DOHH2 (cell line): ENCODE measurements around the gene NR3C2.

Source experiments
- H3F3A ChIP-seq: fragments of 200-600 bp; sonication (generic), shearing (Covaris generic); 2 replicates; pipeline ENCODE4 v1.6.0; 2016; ENCODE audit warnings: antibody characterized with exemption, mild to moderate bottlenecking; ENCODE audit not compliant: control insufficient read depth, insufficient read depth
- H3K27ac ChIP-seq: fragments of 200-600 bp; sonication (generic); 2 replicates; pipeline ENCODE4 v1.5.1; 2014; ENCODE audit warnings: low read depth, mild to moderate bottlenecking, low read length, moderate library complexity
- H3K27me3 ChIP-seq: fragments of 200-600 bp; sonication (generic); 2 replicates; pipeline ENCODE4 v1.6.1; 2014; ENCODE audit warnings: mild to moderate bottlenecking, low read length, mixed read lengths; ENCODE audit not compliant: control insufficient read depth
- H3K36me3 ChIP-seq: fragments of 200-600 bp; sonication (generic); 2 replicates; pipeline ENCODE4 v1.6.1; 2014; ENCODE audit warnings: mild to moderate bottlenecking, low read length, moderate library complexity, mixed read lengths; ENCODE audit not compliant: control insufficient read depth
- H3K4me1 ChIP-seq: fragments of 200-600 bp; sonication (generic); 2 replicates; pipeline ENCODE4 v1.6.1; 2014; ENCODE audit warnings: mild to moderate bottlenecking, low read length, mixed read lengths; ENCODE audit not compliant: control insufficient read depth
- H3K4me2 ChIP-seq: fragments of 200-600 bp; sonication (generic); 2 replicates; pipeline ENCODE4 v1.6.0; 2014; ENCODE audit warnings: mild to moderate bottlenecking, low read length, moderate library complexity
- H3K4me3 ChIP-seq: fragments of 200-600 bp; sonication (generic); 2 replicates; pipeline ENCODE4 v1.5.1; 2014; ENCODE audit warnings: mild to moderate bottlenecking, low read length, mixed read lengths
- H3K79me2 ChIP-seq: fragments of 200-600 bp; sonication (generic); 2 replicates; pipeline ENCODE4 v1.6.1; 2014; ENCODE audit warnings: mild to moderate bottlenecking, low read length, mixed read lengths; ENCODE audit not compliant: control insufficient read depth
- H3K9me2 ChIP-seq: fragments of 200-600 bp; sonication (generic); replicated peaks from 2 replicates; pipeline ENCODE4 v1.6.1; 2014; ENCODE audit warnings: mild to moderate bottlenecking, low read length, mixed read lengths; ENCODE audit not compliant: control insufficient read depth
- H3K9me3 ChIP-seq: fragments of 200-600 bp; sonication (generic); 2 replicates; pipeline ENCODE4 v1.6.1; 2014; ENCODE audit warnings: antibody characterized with exemption, low read length, mixed read lengths; ENCODE audit not compliant: control insufficient read depth, insufficient read depth
- H4K20me1 ChIP-seq: fragments of 200-600 bp; sonication (generic); 2 replicates; pipeline ENCODE4 v1.6.0; 2014; ENCODE audit warnings: low read depth, mild to moderate bottlenecking, antibody characterized with exemption, low read length, moderate library complexity; ENCODE audit not compliant: control insufficient read depth, insufficient read depth
- EZH2phosphoT487 ChIP-seq: fragments of 200-600 bp; sonication (generic); IDR thresholded peaks from 2 replicates; pipeline ENCODE4 v1.6.1; 2017; ENCODE audit warnings: borderline replicate concordance, mild to moderate bottlenecking, antibody characterized with exemption, low read length, moderate library complexity, mixed read lengths
- TF ChIP-seq, protein P1 (sequence below): fragments of 200-600 bp; sonication (generic); IDR thresholded peaks from one replicate; pipeline ENCODE4 v1.5.1; 2014; ENCODE audit warnings: antibody characterized with exemption, mild to moderate bottlenecking, low read depth, low read length; ENCODE audit not compliant: poor library complexity, severe bottlenecking

The NR3C2 gene

DNA sequence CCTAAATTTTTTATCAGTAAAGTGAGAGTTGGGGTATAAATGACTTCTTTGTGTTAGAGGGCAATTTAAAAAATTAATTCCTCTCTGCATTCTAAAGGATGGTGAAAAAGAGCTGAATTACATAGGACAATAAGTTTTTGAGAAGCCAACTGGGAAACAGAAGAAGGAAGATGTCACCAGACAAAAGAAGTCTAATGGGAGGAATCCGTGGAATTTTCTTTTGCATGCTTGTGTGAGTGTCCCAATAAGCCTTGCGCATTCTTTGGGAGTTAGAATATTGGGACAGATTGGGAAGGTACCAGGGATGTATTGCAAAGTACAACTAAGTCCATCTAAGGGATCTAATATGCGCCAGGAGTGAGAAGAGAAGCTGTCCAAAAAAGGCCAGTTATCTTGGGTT lies 35.1 kb upstream of the NR3C2 start:
- no peaks in the 10 kb centered on the region for H3K27me3 ChIP-seq
- H3F3A ChIP-seq: no peaks in the 10 kb centered on the region
- H3K4me1 ChIP-seq: no peaks in the 10 kb centered on the region
- H3K9me2 ChIP-seq: no peaks in the 10 kb centered on the region
- no peak overlapping the region for H3K4me2 ChIP-seq
- H3K27ac ChIP-seq: no peak overlapping the region
- no peaks in the 10 kb centered on the region for H3K79me2 ChIP-seq
- no peaks in the 10 kb centered on the region for H3K9me3 ChIP-seq
- no peak for TF ChIP-seq EZH2phosphoT487
- TF ChIP-seq, protein P1, sequence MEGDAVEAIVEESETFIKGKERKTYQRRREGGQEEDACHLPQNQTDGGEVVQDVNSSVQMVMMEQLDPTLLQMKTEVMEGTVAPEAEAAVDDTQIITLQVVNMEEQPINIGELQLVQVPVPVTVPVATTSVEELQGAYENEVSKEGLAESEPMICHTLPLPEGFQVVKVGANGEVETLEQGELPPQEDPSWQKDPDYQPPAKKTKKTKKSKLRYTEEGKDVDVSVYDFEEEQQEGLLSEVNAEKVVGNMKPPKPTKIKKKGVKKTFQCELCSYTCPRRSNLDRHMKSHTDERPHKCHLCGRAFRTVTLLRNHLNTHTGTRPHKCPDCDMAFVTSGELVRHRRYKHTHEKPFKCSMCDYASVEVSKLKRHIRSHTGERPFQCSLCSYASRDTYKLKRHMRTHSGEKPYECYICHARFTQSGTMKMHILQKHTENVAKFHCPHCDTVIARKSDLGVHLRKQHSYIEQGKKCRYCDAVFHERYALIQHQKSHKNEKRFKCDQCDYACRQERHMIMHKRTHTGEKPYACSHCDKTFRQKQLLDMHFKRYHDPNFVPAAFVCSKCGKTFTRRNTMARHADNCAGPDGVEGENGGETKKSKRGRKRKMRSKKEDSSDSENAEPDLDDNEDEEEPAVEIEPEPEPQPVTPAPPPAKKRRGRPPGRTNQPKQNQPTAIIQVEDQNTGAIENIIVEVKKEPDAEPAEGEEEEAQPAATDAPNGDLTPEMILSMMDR: no peak
- H3K4me3 ChIP-seq: no peak overlapping the region
- H3K36me3 ChIP-seq: no peaks in the 10 kb centered on the region
- no peaks in the 10 kb centered on the region for H4K20me1 ChIP-seq

DNA sequence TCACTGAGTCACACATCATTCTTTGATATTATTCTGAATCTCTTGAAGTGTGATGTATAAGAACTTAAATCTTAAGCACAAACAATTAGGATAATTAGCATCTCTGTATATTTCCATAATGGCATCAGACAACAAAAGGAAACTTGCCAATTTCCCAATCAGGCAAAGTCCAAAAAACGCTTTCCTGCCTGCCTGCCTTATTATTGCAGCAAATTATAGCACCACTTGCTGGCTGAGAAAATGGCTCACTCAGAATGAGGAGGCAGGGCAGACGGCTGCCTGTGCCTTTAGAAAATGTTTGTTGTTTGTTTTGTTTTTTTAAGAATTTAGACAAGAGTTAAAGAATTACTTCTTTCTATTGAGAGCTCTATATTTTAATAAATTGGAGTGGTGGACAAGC lies 27.7 kb upstream of the NR3C2 start:
- no peak for TF ChIP-seq EZH2phosphoT487
- TF ChIP-seq, protein P1: no peak
- Histone ChIP-seq H3K4me1 (no peaks in the 10 kb centered on the region), H3K27me3 (no peaks in the 10 kb centered on the region), H3K4me2 (no peak overlapping the region), H4K20me1 (no peaks in the 10 kb centered on the region), H3K4me3 (no peak overlapping the region), H3F3A (no peaks in the 10 kb centered on the region), H3K27ac (no peak overlapping the region), H3K9me2 (no peaks in the 10 kb centered on the region), H3K9me3 (no peaks in the 10 kb centered on the region), H3K36me3 (no peaks in the 10 kb centered on the region), H3K79me2 (no peaks in the 10 kb centered on the region)

DNA sequence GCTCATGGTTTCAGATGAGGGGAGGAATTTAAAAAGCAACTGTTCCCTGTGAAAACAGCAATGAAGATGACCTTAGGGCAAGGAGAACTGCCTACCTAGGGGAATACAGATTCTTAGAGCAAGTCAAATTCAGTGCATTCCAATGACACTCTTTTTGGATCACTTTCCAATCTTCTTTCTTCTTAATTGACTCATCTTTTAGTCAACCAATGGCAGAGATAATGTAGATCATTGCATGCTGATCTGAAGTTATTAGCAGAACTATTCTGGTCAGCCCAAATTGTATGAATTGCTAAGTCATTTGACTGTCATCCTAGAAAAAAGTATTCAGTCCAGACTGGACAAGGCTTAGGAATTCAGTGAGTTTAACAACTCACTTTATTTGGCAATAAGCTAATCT lies 12.6 kb upstream of the NR3C2 start:
- no peaks in the 10 kb centered on the region for H3K4me1 ChIP-seq
- H3K79me2 ChIP-seq: no peaks in the 10 kb centered on the region
- H3K9me2 ChIP-seq: no peaks in the 10 kb centered on the region
- no peak overlapping the region for H3K27ac ChIP-seq
- H3K4me2 ChIP-seq: no peak overlapping the region
- no peak overlapping the region for H3K4me3 ChIP-seq
- H3K36me3 ChIP-seq: no peaks in the 10 kb centered on the region
- TF ChIP-seq, protein P1: no peak
- TF ChIP-seq EZH2phosphoT487: no peak
- H3K9me3 ChIP-seq: no peaks in the 10 kb centered on the region
- H3K27me3 ChIP-seq: no peaks in the 10 kb centered on the region
- no peaks in the 10 kb centered on the region for H4K20me1 ChIP-seq
- H3F3A ChIP-seq: no peaks in the 10 kb centered on the region

DNA sequence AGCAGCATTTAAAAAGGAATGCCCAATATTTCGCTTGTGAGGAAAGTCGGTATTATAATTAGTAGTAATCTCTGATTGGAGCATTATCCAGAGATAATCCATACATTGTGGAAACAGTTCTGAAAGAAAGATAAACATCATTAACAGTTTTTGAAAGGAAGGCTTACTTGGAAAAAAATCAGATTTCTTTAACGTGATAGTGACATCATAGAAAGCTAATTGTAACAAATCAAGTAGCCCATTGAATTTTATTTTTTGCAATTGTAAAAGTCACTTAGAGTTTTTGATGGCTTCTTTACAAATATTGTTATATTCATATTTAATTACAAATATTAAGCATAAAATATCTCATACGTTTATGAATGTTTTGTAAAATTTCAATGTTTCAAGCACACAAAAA lies 11.6 kb upstream of the NR3C2 start:
- Histone ChIP-seq H3K27me3 (no peaks in the 10 kb centered on the region), H4K20me1 (no peaks in the 10 kb centered on the region), H3K9me3 (no peaks in the 10 kb centered on the region), H3K27ac (no peak overlapping the region), H3K4me1 (no peaks in the 10 kb centered on the region), H3K4me2 (no peak overlapping the region), H3K36me3 (no peaks in the 10 kb centered on the region), H3F3A (no peaks in the 10 kb centered on the region), H3K79me2 (no peaks in the 10 kb centered on the region), H3K9me2 (no peaks in the 10 kb centered on the region), H3K4me3 (no peak overlapping the region)
- TF ChIP-seq, protein P1: no peak
- TF ChIP-seq EZH2phosphoT487: no peak
